GM18508 (cell line): Measurements from ENCODE around the gene PROKR1.

ENCODE experiments used
- ATAC-seq: cut with Tn5 transposase; IDR thresholded peaks from one replicate; pipeline ENCODE4 v1.9.1; 2021; ENCODE audit warnings: moderate number of reproducible peaks; ENCODE audit not compliant: insufficient read depth, unreplicated experiment

Gene PROKR1

GRCh38 chr2:68693951-68694350 is 50.6 kb downstream of the PROKR1 start:
- no peak for ATAC-seq

- ATAC-seq, result no peak
Measured at GRCh38 chr2:68695971-68696370, 52.6 kb downstream of the PROKR1 start.

- no peak for ATAC-seq
Measured at GRCh38 chr2:68696554-68696953, 53.2 kb downstream of the PROKR1 start.

GRCh38 chr2:68698567-68699377 is 55.4 kb downstream of the PROKR1 start:
- ATAC-seq, result no peak

- no peak for ATAC-seq
Measured at GRCh38 chr2:68700560-68700959, 57.2 kb downstream of the PROKR1 start.

GRCh38 chr2:68706637-68707036 is 63.3 kb downstream of the PROKR1 start:
- no peak for ATAC-seq
